Neural progenitor cell (in vitro differentiated cells): Measurements from ENCODE around the gene VPS4B.

Experiments used
- CTCF ChIP-seq: fragments of 200-600 bp; sonication (generic); IDR thresholded peaks from 2 replicates; pipeline ENCODE4 v1.5.1; 2017; ENCODE audit warnings: antibody characterized with exemption, mild to moderate bottlenecking
- EZH2 ChIP-seq: fragments of 200-600 bp; sonication (generic); IDR thresholded peaks from 2 replicates; pipeline ENCODE4 v1.6.1; 2017; ENCODE audit warnings: antibody characterized with exemption, mild to moderate bottlenecking, moderate library complexity
- EZH2phosphoT487 ChIP-seq: fragments of 200-600 bp; sonication (generic); IDR thresholded peaks from 2 replicates; pipeline ENCODE4 v1.6.1; 2017; ENCODE audit warnings: antibody characterized with exemption

DNA sequence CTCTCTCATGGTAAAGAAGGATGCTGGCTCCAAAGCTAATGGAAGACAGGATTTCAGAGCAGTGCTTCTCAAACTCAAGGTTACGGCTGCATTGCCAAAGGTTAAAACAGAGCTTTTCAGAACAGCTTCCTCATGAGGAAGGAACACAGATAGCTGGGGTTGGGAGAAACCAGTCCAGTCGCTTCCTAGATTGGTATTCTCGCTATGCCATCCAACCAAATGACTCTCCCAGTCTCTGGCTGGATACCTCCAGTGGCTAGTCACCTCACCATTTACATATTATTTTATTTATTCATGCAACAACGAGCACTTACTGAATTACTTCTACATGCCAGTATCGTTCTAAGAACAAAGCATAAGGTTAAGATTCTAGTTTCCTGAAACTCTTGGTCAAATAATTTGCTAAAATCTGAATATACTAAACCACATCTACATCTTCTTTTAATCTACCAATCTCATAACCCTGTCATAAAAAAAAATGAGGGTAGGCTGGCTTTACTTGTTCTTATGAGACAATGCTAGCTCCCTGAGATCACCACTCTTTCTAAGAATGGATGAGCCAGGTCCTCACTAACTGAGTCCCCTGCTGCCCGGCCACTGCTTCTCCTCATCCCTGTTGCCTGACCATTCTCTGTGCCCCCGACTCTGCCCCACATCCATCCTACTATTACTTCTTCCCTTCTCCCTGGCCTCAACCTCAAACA is 75.6 kb downstream of the VPS4B start:
- TF ChIP-seq EZH2 (no peak), CTCF (no peak), EZH2phosphoT487 (no peak)
